ENCODE data around the gene APOBR. TPM values are rescaled to one million over a fixed set of nuclear protein-coding genes. Genes with fewer than 3 reads are reported as not detected.
A peak's percentile ranks its signal among the peaks of the same experiment; 100 is the strongest.

The APOBR gene
- total RNA-seq, 1 donor from 2014 or later, result 2.5 TPM

DNA sequence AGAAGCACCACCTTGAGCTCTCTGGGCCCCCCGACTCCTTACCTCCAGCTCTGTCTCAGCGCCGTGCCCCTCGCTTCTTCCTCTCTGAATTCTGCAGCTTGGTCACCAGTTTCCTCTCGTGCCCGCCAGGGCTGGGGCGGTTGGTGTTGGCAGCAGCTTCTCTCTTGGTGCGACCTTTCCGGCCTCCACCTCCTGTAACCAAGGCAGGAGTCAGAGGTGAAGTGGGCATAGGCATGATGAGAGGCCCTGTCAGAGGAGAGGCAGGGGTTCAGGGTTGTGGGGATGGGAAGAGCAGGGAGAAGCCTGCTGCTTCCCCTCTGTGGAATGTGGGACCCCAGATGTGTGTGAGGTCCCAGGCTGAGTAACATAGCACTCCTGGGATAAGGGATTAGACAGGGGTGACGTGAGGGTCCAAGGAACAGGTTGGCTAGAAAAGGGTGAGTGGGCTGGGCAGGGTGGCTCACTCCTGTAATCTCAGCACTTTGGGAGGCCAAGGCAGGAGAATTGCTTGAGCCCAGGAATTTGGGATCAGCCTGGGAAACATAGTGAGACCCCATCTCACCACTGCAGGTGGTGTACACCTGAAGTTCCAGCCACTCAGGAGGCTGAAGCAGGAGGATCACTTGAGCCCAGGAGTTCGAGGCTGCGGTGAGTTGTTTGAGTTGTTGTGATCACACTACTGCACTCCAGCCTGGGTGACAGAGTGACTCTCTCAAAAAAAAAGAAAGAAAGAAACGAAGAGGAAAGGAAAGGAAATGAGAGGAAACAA lies 43.7 kb downstream of the APOBR start:
- H3K36me3 ChIP-seq, result peaks cover 0 to 4% of the 10 kb centered on the region in 2 donors
- peaks cover 33% of the 10 kb centered on the region for H3K4me1 ChIP-seq
- TF ChIP-seq, protein P1, sequence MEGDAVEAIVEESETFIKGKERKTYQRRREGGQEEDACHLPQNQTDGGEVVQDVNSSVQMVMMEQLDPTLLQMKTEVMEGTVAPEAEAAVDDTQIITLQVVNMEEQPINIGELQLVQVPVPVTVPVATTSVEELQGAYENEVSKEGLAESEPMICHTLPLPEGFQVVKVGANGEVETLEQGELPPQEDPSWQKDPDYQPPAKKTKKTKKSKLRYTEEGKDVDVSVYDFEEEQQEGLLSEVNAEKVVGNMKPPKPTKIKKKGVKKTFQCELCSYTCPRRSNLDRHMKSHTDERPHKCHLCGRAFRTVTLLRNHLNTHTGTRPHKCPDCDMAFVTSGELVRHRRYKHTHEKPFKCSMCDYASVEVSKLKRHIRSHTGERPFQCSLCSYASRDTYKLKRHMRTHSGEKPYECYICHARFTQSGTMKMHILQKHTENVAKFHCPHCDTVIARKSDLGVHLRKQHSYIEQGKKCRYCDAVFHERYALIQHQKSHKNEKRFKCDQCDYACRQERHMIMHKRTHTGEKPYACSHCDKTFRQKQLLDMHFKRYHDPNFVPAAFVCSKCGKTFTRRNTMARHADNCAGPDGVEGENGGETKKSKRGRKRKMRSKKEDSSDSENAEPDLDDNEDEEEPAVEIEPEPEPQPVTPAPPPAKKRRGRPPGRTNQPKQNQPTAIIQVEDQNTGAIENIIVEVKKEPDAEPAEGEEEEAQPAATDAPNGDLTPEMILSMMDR (IDR thresholded peaks at IDR 0.05), result no peak
- TF ChIP-seq POLR2A (IDR thresholded peaks at IDR 0.05), result no peak
- TF ChIP-seq POLR2AphosphoS5 (IDR thresholded peaks at IDR 0.05; ENCODE audit: insufficient read depth in 1 of 2, low read depth in 1 of 2), result no peak
- intact Hi-C loops (cut with DNase I), result loop anchor here (5.0 kb wide), 1 partner anchor 46 kb away; the partner anchor contains the start of genes APOBR and CLN3
- DNase-seq (ENCODE audit: extremely low spot score in 2 of 2), result no peak
- no peaks in the 10 kb centered on the region for H3K27me3 ChIP-seq
- peak overlapping the region; percentile 57 to 59 for H3K4me3 ChIP-seq
- no peaks in the 10 kb centered on the region for H3K9me3 ChIP-seq
- H3K27ac ChIP-seq, result peak overlapping the region; percentile 92

DNA sequence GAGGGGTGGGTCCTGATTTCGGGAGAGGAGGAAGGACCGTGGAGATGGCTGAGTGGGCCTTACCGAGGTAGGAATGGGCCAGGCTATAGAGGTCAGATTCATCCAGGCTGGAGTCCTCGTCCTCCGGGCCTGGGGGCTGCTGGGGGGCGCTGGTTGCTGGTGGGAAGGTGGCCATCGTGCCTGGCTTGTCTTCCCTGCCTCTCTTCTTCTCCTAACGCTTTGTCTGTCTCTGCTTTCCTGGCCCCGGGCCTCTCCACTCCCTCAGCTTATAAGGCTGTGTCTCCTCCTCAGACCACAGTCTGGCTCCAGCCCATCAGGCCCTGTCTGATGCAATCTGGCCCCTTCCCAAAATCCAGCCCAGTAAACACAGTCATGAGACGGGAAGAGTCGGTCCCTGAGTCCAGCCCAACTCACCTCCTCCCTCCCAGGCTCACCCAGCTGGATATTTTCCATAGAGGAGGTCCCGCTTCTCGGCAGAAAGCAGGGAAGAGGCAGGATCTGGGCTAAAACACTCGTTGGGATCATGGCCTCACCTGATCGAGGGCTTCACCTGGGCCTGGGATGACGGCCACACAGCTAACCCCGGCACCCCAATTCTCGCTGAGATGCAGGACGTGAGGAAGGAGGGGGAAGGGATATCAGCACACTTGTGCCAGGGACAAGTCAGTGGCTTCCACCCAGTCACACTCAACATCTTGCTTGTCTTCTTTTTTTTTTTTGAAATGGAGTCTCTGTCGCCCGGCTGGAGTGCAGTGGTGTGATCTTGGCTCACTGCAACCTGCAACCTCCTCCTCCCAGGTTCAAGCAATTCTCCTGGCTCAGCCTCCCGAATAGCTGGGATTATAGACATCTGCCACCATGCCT lies 44.5 kb downstream of the APOBR start, which contains the start of gene NUPR1:
TSS of gene NUPR1 (minus strand) at position 242 of the 864 bp plus-strand sequence. CDS start at position 175, 67 bp downstream.
- peaks cover 33% of the 10 kb centered on the region for H3K4me1 ChIP-seq
- peak in 1 of 2 donors; percentile 99 for DNase-seq (ENCODE audit: extremely low spot score in 2 of 2)
- TF ChIP-seq POLR2A (IDR thresholded peaks at IDR 0.05) (peak in 1 of 2 donors; percentile 82), POLR2AphosphoS5 (IDR thresholded peaks at IDR 0.05; ENCODE audit: insufficient read depth in 1 of 2, low read depth in 1 of 2) (peak; percentile 97 to 99)
- TF ChIP-seq, protein P1 (IDR thresholded peaks at IDR 0.05), result no peak
- intact Hi-C loops (cut with DNase I), result loop anchor here (5.0 kb wide), 1 partner anchor 47 kb away; the partner anchor contains the start of genes APOBR and CLN3
- no peaks in the 10 kb centered on the region for H3K27me3 ChIP-seq
- no peaks in the 10 kb centered on the region for H3K9me3 ChIP-seq
- peaks cover 0 to 4% of the 10 kb centered on the region in 2 donors for H3K36me3 ChIP-seq
- peak within 1 kb of the TSS; percentile 57 to 59 for H3K4me3 ChIP-seq
- peak within 1 kb of the TSS; percentile 92 for H3K27ac ChIP-seq

DNA sequence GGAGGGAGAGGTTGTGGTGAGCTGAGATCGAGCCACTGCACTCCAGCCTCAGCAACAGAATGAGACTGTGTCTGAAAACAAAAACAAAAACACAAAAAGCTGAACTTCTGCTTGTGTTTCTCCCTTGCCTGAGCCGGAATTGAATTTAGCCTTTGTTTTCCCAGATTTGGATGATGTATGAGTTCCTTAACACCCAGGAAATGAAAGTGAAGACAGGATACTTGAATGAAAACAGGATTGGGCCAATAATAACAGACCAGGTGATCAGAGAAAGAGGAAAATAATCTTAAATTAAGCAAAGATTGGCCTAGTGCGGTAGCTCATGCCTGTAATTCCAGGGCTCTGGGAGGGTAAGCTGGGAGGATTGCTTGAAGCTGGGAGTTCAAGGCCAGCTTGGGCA lies 45.9 kb downstream of the APOBR start:
- no peak overlapping the region for H3K4me3 ChIP-seq
- peaks cover 0 to 4% of the 10 kb centered on the region in 2 donors for H3K36me3 ChIP-seq
- TF ChIP-seq, protein P1 (IDR thresholded peaks at IDR 0.05), result no peak
- TF ChIP-seq POLR2AphosphoS5 (IDR thresholded peaks at IDR 0.05; ENCODE audit: insufficient read depth in 1 of 2, low read depth in 1 of 2) (no peak), POLR2A (IDR thresholded peaks at IDR 0.05) (no peak)
- intact Hi-C loops (cut with DNase I), result no loop called here
- peaks cover 33% of the 10 kb centered on the region for H3K4me1 ChIP-seq
- H3K27ac ChIP-seq, result peak overlapping the region; percentile 92
- H3K9me3 ChIP-seq, result no peaks in the 10 kb centered on the region
- DNase-seq (ENCODE audit: extremely low spot score in 2 of 2), result no peak
- no peaks in the 10 kb centered on the region for H3K27me3 ChIP-seq

DNA sequence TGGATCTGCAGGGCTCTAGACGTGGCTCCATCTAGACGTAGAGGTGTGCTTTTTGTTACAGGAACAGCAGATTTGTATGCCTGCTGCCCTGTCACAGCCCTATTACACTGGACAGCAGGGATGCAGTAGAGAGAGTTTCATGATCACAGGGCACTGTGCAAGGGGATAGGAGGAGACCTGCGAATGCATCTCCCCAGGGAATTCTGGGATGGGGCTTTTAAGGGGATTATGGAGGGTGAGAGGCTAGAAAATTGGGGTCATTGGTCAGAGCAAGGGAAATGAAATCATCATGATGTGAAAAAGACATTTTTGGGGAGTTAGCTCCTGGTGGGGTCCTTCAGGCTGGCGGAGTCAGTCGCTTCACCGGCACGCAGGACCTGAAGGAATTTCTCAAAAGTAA lies 48.2 kb downstream of the APOBR start:
- intact Hi-C loops (cut with DNase I), result no loop called here
- no peak overlapping the region for H3K27ac ChIP-seq
- no peak for DNase-seq (ENCODE audit: extremely low spot score in 2 of 2)
- H3K36me3 ChIP-seq, result no peaks in the 10 kb centered on the region
- no peaks in the 10 kb centered on the region for H3K27me3 ChIP-seq
- peaks cover 15% of the 10 kb centered on the region for H3K4me1 ChIP-seq
- H3K4me3 ChIP-seq, result no peak overlapping the region
- no peak for TF ChIP-seq POLR2A (IDR thresholded peaks at IDR 0.05)
- TF ChIP-seq POLR2AphosphoS5 (IDR thresholded peaks at IDR 0.05; ENCODE audit: insufficient read depth in 1 of 2, low read depth in 1 of 2), result no peak
- H3K9me3 ChIP-seq, result no peaks in the 10 kb centered on the region

DNA sequence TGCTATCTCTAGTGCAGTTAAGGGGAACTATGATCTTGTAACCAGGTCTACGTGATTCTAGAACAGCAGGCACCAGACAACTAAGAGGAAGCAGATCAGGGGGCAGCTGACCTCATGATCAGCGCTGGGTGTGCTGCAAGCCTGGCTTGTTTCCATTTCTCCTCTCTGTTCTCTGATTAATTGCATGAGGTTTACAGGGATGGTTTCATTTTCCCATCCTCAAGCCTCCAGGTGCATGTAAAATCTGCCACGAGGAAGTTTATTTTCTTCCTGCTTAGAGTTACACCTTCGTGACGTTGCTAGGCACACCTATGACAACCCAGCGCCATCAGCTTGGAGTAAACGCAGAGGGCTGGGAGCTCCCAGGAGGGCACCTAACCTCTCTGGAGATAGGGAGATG lies 48.6 kb downstream of the APOBR start:
- H3K4me3 ChIP-seq, result no peak overlapping the region
- H3K27me3 ChIP-seq, result no peaks in the 10 kb centered on the region
- no peaks in the 10 kb centered on the region for H3K36me3 ChIP-seq
- no peak overlapping the region for H3K27ac ChIP-seq
- H3K9me3 ChIP-seq, result no peaks in the 10 kb centered on the region
- peaks cover 11% of the 10 kb centered on the region for H3K4me1 ChIP-seq
- TF ChIP-seq POLR2A (IDR thresholded peaks at IDR 0.05), result no peak
- TF ChIP-seq, protein P1 (IDR thresholded peaks at IDR 0.05), result no peak
- TF ChIP-seq POLR2AphosphoS5 (IDR thresholded peaks at IDR 0.05; ENCODE audit: insufficient read depth in 1 of 2, low read depth in 1 of 2), result peak in 1 of 2 donors; percentile 32
- intact Hi-C loops (cut with DNase I), result no loop called here
- no peak for DNase-seq (ENCODE audit: extremely low spot score in 2 of 2)

Measured in vagina (tissue), 2 donors.